ENCODE data around the gene THY1.

Gene THY1

GRCh38 chr11:119381181-119381988 lies 41.6 kb downstream of the THY1 start, which contains the start of gene USP2:
TSS of gene USP2 (minus strand) at chr11:119381690. CDS start at chr11:119373480, 8,210 bp downstream.
- DNase-seq: peak; percentile 97

- peak; percentile 17 for DNase-seq
Measured at GRCh38 chr11:119380827-119381180, 42.2 kb downstream of the THY1 start.

- DNase-seq: no peak
Measured at GRCh38 chr11:119380160-119380826, 42.7 kb downstream of the THY1 start.

- no peak for DNase-seq
Measured at GRCh38 chr11:119378851-119379465, 44.0 kb downstream of the THY1 start.

- DNase-seq: no peak
Measured at GRCh38 chr11:119377961-119378667, 44.9 kb downstream of the THY1 start.

GRCh38 chr11:119377112-119377901 lies 45.7 kb downstream of the THY1 start:
- DNase-seq: no peak

DNA sequence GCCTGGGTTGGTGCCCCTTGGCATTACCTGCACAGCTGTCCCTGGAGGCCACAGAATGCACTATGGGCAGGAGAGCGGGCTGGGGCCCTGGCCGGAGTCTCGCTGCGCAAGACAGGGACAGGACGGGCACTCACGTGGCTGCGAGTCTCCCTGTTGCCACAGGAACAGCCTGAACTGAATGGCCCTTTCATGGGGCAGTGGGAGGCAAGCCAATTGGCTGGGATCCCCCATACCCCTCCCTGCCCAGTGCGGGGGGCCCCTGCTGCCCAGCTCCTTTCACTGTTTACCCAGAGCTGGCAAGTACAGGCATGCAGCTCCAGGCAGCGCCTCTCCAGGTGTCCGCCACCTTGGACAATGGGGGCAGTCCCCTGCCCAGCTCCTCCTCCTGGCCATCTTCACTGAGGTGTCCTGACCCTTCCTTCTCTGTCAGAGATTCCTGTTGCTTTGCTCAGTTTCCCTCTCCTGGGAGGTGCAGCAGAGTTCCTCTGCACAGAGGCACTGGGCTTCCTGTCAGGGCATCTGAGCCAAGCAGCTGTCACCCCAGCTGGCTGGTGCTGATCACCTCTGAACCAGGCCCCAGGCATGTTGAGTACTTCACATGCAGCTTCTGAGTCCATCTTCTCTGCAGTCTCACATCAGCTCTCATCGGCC lies 46.6 kb downstream of the THY1 start:
- no peak for DNase-seq

GRCh38 chr11:119375337-119376196 lies 47.4 kb downstream of the THY1 start:
- DNase-seq: no peak

DNA sequence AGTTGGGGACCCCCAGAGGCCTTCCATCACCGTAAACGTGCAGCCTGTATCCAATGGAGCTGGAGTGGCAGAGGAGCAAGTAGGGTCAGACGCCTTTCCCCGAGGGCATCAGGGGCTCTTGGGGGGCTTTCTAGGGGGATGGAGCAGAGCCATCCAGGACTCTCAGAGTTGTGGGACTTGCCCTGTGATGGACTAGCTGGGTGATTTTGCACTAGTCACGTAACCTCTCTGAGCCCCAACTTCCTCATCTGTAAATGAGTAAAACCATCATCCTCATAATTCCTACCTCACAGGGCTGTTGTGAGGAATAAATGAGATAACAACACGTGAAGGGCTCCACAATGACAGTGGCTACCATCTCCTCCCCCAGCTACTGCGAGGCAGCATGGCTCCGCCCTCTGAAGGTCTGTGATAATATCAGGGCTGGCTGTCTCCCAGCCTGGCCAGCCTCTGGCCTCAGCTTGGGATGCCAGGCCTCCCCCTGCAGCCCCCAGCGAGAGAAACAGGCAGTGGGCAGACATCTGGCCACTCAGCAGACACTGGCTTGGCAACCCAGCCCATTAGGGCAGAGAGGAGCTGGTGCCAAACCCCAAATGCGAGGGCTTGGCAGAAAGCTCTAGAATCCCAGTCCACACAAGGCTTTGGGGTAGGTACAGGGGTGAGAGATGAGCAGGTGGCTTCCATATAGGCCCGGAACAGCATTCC lies 48.2 kb downstream of the THY1 start:
- DNase-seq: no peak

GRCh38 chr11:119373921-119374631 lies 48.9 kb downstream of the THY1 start:
- DNase-seq: peak; percentile 54

GRCh38 chr11:119373059-119373920 lies 49.7 kb downstream of the THY1 start:
- no peak for DNase-seq

DNA sequence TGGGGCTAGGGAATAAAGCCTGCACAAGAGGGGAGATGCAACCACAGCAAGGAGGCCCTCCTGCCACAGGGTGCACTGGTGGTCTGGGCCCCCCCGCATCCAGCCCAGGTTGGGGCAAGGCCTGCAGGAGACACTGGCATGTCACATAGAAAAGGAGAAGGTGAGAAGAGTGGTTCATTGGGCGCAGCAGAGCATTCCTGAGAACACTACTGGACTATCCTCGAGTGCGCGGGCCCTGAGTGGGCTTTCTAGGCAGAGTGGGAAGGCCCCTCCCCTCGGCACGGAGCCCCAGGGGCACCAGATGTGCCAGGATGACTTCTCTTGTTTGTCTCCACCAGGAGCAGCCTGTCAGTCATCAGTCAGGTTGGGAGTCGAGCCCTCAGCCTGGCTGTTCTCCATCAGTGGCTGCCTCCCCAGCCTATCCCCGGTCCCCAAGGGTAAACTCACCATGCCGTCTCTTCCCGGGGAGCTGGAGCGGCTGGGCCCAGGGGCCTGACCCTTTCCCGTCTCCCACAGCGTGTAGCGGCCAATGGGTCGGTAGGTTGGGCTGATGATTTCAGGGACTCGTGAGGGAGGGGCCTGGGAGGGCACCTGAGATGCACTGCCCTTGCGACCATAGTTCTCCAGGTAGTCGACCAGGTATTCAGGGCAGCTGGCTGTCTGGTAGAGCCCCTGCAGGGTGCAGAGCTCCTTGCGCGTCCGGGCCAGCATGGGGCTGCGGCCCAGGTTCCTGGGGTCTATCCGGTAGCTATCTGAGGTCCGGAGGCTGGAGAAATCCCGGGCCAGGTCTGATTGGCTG lies 50.5 kb downstream of the THY1 start:
- no peak for DNase-seq

- no peak for DNase-seq
Measured at GRCh38 chr11:119371778-119372182, 51.2 kb downstream of the THY1 start.

- no peak for DNase-seq
Measured at GRCh38 chr11:119371067-119371601, 51.8 kb downstream of the THY1 start.

- DNase-seq: peak; percentile 44
Measured at GRCh38 chr11:119370486-119371046, 52.4 kb downstream of the THY1 start.

DNA sequence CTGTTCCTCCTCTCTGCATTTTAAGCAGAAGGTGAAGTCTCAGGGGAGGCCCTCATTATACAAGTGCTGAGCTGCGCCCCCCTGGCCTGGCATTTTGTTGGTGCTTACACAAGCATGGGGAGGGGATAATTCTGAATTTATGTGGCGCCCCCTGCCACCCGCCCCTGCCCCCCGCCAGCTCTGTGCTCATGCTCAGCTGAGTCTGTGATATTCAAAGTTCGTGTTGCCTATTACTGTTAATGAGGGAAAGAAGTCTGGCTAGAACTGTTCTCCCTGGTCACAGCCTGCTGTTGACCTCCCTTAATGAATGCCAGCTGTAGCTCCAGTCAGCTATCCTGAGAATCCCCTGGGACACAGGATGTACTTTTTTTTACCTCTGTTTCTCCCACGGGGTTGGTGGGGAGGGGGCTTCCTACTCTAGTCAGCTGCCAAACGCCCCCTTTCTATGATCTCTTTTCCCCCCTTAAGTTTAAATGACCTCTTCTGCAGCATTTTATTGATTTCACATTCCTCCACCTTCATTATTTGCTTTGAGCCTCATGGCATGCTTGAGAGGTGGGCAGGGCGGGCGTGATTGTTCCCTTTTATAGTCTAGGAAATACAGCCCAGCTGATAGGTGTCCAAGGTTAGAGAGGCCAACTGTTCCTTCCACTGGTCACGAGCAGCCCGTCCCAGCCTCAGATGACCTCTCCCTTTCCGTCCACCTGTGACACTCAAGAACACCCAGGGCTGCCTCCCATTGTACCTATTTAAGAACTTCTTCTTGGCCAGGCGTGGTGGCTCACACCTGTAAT lies 53.6 kb downstream of the THY1 start:
- DNase-seq: no peak
